Smooth muscle cell (in vitro differentiated cells): ENCODE data around the gene NAPA. TPM values are rescaled to one million over a fixed set of nuclear protein-coding genes. Genes with fewer than 3 reads are reported as not detected.

Experiments used
- DNase-seq: peaks from one replicate; lab custom pipeline; 2025; ENCODE audit not compliant: unreplicated experiment; lab: John Stamatoyannopoulos, UW
- H2AFZ ChIP-seq: fragments of 200-600 bp; sonication (generic); 2 replicates; pipeline ENCODE4 v1.6.0; 2016; ENCODE audit warnings: antibody characterized with exemption, low read depth, mild to moderate bottlenecking
- H3F3A ChIP-seq: fragments of 200-600 bp; sonication (generic); 2 replicates; pipeline ENCODE4 v1.6.0; 2017; ENCODE audit warnings: antibody characterized with exemption, low read depth
- H3K27ac ChIP-seq: fragments of 200-600 bp; sonication (generic); 2 replicates; pipeline ENCODE4 v1.5.1; 2016; ENCODE audit warnings: low read depth, mild to moderate bottlenecking
- H3K27me3 ChIP-seq: fragments of 200-600 bp; sonication (generic); 2 replicates; pipeline ENCODE4 v1.6.1; 2016; ENCODE audit warnings: low read depth, mild to moderate bottlenecking
- H3K36me3 ChIP-seq: fragments of 200-600 bp; sonication (generic); 2 replicates; pipeline ENCODE4 v1.5.1; 2016; ENCODE audit warnings: low read depth
- H3K4me1 ChIP-seq: fragments of 200-600 bp; sonication (generic); 2 replicates; pipeline ENCODE4 v1.5.1; 2016; ENCODE audit warnings: low read depth
- H3K4me2 ChIP-seq: fragments of 200-600 bp; sonication (generic); 2 replicates; pipeline ENCODE4 v1.6.0; 2016; ENCODE audit warnings: mild to moderate bottlenecking
- H3K4me3 ChIP-seq: fragments of 200-600 bp; sonication (generic); 2 replicates; pipeline ENCODE4 v1.5.1; 2016; ENCODE audit warnings: mild to moderate bottlenecking
- H3K79me2 ChIP-seq: fragments of 200-600 bp; sonication (generic); 2 replicates; pipeline ENCODE4 v1.6.0; 2016; ENCODE audit warnings: low read depth, mild to moderate bottlenecking
- H3K9ac ChIP-seq: fragments of 200-600 bp; sonication (generic); 2 replicates; pipeline ENCODE4 v1.6.0; 2016; ENCODE audit warnings: low read depth
- H3K9me3 ChIP-seq: fragments of 200-600 bp; sonication (generic); replicated peaks from 2 replicates; pipeline ENCODE4 v1.5.1; 2016; ENCODE audit warnings: low read depth
- H4K20me1 ChIP-seq: fragments of 200-600 bp; sonication (generic); 2 replicates; pipeline ENCODE4 v1.6.0; 2016; ENCODE audit warnings: low read depth
- CTCF ChIP-seq: fragments of 200-600 bp; sonication (generic); IDR thresholded peaks from 2 replicates; pipeline ENCODE4 v1.5.1; 2017; ENCODE audit warnings: borderline replicate concordance, mild to moderate bottlenecking, antibody characterized with exemption; ENCODE audit not compliant: insufficient read depth, poor library complexity, severe bottlenecking
- WGBS: methylation state at CpG from one replicate; pipeline ENCODE4 v1.1.7; 2016; ENCODE audit warnings: low lambda C conversion rate; 5-methylcytosine and 5-hydroxymethylcytosine counted together
- polyA plus RNA-seq: library from polyadenylated mRNA; unstranded; fragments of >200 nt; fragmentation: Nextera tagmentation; extraction: Ambion mirVana; gene quantifications from 2 replicates; pipeline ENCODE4 v1.2.1, GENCODE V29; 2016
- total RNA-seq: library from RNA; depleted of rRNA; stranded (reverse); fragments of >200 nt; gene quantifications from 2 replicates; pipeline ENCODE4 v1.2.3, GENCODE V29; 2014

The NAPA gene
- total and polyA plus RNA-seq, 2 experiments from 2014 or later: 65.0 to 78.7 TPM

GRCh38 chr19:47529018-47529742 is 14.3 kb upstream of the NAPA start:
- Histone ChIP-seq H3K27me3 (no peaks in the 10 kb centered on the region), H3K4me1 (no peaks in the 10 kb centered on the region), H3F3A (no peaks in the 10 kb centered on the region), H3K9ac (no peak overlapping the region), H3K27ac (no peak overlapping the region), H3K36me3 (no peaks in the 10 kb centered on the region), H3K4me2 (no peak overlapping the region), H2AFZ (no peak overlapping the region), H4K20me1 (no peaks in the 10 kb centered on the region), H3K9me3 (no peaks in the 10 kb centered on the region), H3K4me3 (no peak overlapping the region), H3K79me2 (no peaks in the 10 kb centered on the region)
- WGBS: 86% methylated on average over 16 of the region's 16 CpGs
- TF ChIP-seq CTCF: no peak
- DNase-seq: no peak

GRCh38 chr19:47526798-47527197 is 11.9 kb upstream of the NAPA start:
- Histone ChIP-seq H2AFZ (no peak overlapping the region), H3F3A (no peaks in the 10 kb centered on the region), H4K20me1 (no peaks in the 10 kb centered on the region), H3K79me2 (no peaks in the 10 kb centered on the region), H3K4me3 (no peak overlapping the region), H3K27me3 (no peaks in the 10 kb centered on the region), H3K4me1 (no peaks in the 10 kb centered on the region), H3K4me2 (no peak overlapping the region), H3K36me3 (no peaks in the 10 kb centered on the region), H3K27ac (no peak overlapping the region), H3K9me3 (no peaks in the 10 kb centered on the region), H3K9ac (no peak overlapping the region)
- WGBS: 85% methylated on average over 3 of the region's 3 CpGs
- TF ChIP-seq CTCF: no peak
- DNase-seq: no peak

GRCh38 chr19:47523473-47523872 is 8.6 kb upstream of the NAPA start:
- Histone ChIP-seq H3K79me2 (no peaks in the 10 kb centered on the region), H3K9me3 (no peaks in the 10 kb centered on the region), H3K36me3 (no peaks in the 10 kb centered on the region), H3K4me2 (no peak overlapping the region), H3F3A (no peaks in the 10 kb centered on the region), H3K4me3 (no peak overlapping the region), H4K20me1 (no peaks in the 10 kb centered on the region), H3K27me3 (no peaks in the 10 kb centered on the region), H3K9ac (no peak overlapping the region), H3K27ac (no peak overlapping the region), H2AFZ (no peak overlapping the region), H3K4me1 (no peaks in the 10 kb centered on the region)
- no peak for DNase-seq
- no peak for TF ChIP-seq CTCF
- 56% methylated on average over 7 of the region's 7 CpGs for WGBS
